Heart left ventricle (tissue), 16 donors: ENCODE data around the gene IGFL2. TPM values are rescaled to one million over a fixed set of nuclear protein-coding genes. Genes with fewer than 3 reads are reported as not detected.
"Not testable (repeated sequence)": the region's sequence is repeated elsewhere in the genome, so short reads cannot be mapped to it uniquely, and the experiment has no call there.

Experiments used
- ATAC-seq, 4 donors: fragments of 200-7000 bp; cut with Tn5 transposase; one replicate each; pipeline ENCODE4 v1.9.1; 2020 to 2022; ENCODE audit warnings: moderate library complexity in 4 of 4, mild to moderate bottlenecking in 3 of 4, moderate number of reproducible peaks in 1 of 4
- DNase-seq, 5 donors: peaks; one replicate each; pipeline ENCODE4 v3.0.0-alpha.2; 2020
- H3K27ac ChIP-seq, 12 donors: fragments of 200-600 bp; sonication (generic) in 4 of 12; one replicate each; pipeline versions ENCODE4 v1.5.0 to v1.8.0; 2016 to 2022; ENCODE audit warnings: mild to moderate bottlenecking in 2 of 12
- H3K27me3 ChIP-seq, 9 donors: fragments of 200-600 bp; sonication (generic) in 2 of 9; one replicate each; pipeline versions ENCODE4 v1.5.1 to v1.8.0; 2016 to 2022; ENCODE audit warnings: mild to moderate bottlenecking in 3 of 9
- H3K36me3 ChIP-seq, 9 donors: fragments of 200-600 bp; sonication (generic) in 2 of 9; one replicate each; pipeline versions ENCODE4 v1.5.0 to v1.8.0; 2018 to 2022; ENCODE audit warnings: mild to moderate bottlenecking in 2 of 9
- H3K4me1 ChIP-seq, 12 donors: fragments of 200-600 bp; sonication (generic) in 4 of 12; one replicate each; pipeline versions ENCODE4 v1.5.0 to v1.8.0; 2016 to 2022; ENCODE audit warnings: mild to moderate bottlenecking in 3 of 12
- H3K4me3 ChIP-seq, 12 donors: fragments of 200-600 bp; sonication (generic) in 4 of 12; one replicate each; pipeline versions ENCODE4 v1.5.0 to v1.8.0; 2017 to 2022; ENCODE audit warnings: mild to moderate bottlenecking in 9 of 12, moderate library complexity in 4 of 12
- H3K9me3 ChIP-seq, 12 donors: fragments of 200-600 bp; sonication (generic) in 4 of 12; one replicate each; pipeline versions ENCODE4 v1.5.0 to v1.8.0; 2016 to 2022; ENCODE audit warnings: mild to moderate bottlenecking in 1 of 12
- POLR2A ChIP-seq, 2 donors: fragments of 450-650 bp; IDR thresholded peaks; one replicate each; pipeline ENCODE4 v1.6.1; 2017; ENCODE audit warnings: antibody characterized with exemption in 2 of 2, mild to moderate bottlenecking in 2 of 2, moderate library complexity in 2 of 2
- WGBS, 4 donors: extraction: QIAGEN DNeasy Blood & Tissue Kit in 2 of 4; methylation state at CpG; one replicate each; pipeline versions ENCODE4 v1.1.5 to v1.1.7; 2013 to 2018; 5-methylcytosine and 5-hydroxymethylcytosine counted together
- intact Hi-C, 10 donors: fragments of 100-400 bp; cut with DNase I; formaldehyde crosslinking; loops; one replicate each; pipeline versions ENCODE4 v1.11.1 to v1.14.2; 2022
- polyA plus RNA-seq, 2 donors: library from polyadenylated mRNA; stranded (reverse); fragments of 200-250 nt; gene quantifications; one replicate each; pipeline ENCODE4 v1.2.3, GENCODE V29; 2013
- total RNA-seq, 9 donors: library from RNA; depleted of rRNA in 2 of 9; stranded (reverse); fragments of >200 nt in 2 of 9; fragmentation: NEBNext Ultra II Directional in 3 of 9; extraction: Animal tissue kit (Norgen Biotek cat#: 25700) in 3 of 9; gene quantifications; one replicate each; pipeline versions ENCODE4 v1.1.0 to v1.2.4, GENCODE V29; 2016 to 2023
- TF ChIP-seq, protein P1 (sequence below), 12 donors: fragments of 200-600 bp; sonication (generic) in 4 of 12; IDR thresholded peaks; one replicate each; pipeline versions ENCODE4 v1.5.0 to v1.8.0; 2018 to 2022; ENCODE audit warnings: antibody characterized with exemption in 12 of 12, mild to moderate bottlenecking in 5 of 12
- donor health status: ischemic (EF 13 %, LVEDD 7.1; RV severe dilation, severe dysfunction).
- donor health status: healthy with polysubstance abuse.
- donor health status: DM: no; HTN: yes; CAD: no.
- donor health status: DM: no; HTN: no; CAD: no.
- donor health status: ischemic (EF 25% LVEDD 6.9; RV normal size, moderate dysfunction).
- donor health status: ischemic (EF 25% LVEDD 5.7; RV mildly dilated, moderate dysfunction).
- donor health status: healthy.
- donor health status: DM: yes; HTN: yes; CAD: no.
- donor health status: ischemic (EF 35%, LVEDD 5.7; RV mildly dilated, moderate dysfunction).
- donor health status: nonischemic (EF 11% LVEDD 7.7; RV severe dilation, severe dysfunction).
- donor health status: DM: yes; HTN: yes; CAD: no.
- donor health status: PGD.
- donor health status: ischemic (EF 29% LVEDD 5.4; RV normal size, mild dysfunction).
- donor health status: nonischemic (EF 23%, LVEDD 6.1; RV moderate dilation, normal function).

IGFL2 gene
- total and polyA plus RNA-seq, 11 donors: 1.4 TPM; not detected in 10

DNA sequence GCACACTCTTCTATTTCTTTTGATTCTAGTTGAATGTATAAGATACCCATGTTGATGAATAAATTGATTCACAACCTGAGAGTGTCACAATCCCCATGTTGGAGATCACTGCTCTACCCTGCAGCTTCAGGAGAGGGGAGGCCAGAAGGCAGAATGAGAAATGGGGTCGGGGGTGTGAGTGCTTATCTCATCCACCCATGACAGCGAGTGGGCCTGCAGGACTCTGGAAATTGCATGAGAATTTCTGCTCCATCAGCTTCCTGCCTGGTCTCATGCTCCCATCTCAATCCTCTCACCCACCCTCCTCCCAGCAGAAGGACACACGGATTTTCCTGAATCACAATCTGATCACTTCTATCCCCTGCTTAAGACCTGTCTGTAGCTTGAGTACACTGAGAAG is 58.6 kb downstream of the IGFL2 start:
- H3K9me3 ChIP-seq: no peaks in the 10 kb centered on the region
- no peak overlapping the region for H3K27ac ChIP-seq
- intact Hi-C loops: no loop called here
- peaks cover 0 to 20% (median 8%) of the 10 kb centered on the region in 12 donors for H3K4me1 ChIP-seq
- no peaks in the 10 kb centered on the region for H3K36me3 ChIP-seq
- WGBS, 4 donors: 61 to 75% (median 70%) methylated on average over 3 of the region's 3 CpGs
- TF ChIP-seq, protein P1, sequence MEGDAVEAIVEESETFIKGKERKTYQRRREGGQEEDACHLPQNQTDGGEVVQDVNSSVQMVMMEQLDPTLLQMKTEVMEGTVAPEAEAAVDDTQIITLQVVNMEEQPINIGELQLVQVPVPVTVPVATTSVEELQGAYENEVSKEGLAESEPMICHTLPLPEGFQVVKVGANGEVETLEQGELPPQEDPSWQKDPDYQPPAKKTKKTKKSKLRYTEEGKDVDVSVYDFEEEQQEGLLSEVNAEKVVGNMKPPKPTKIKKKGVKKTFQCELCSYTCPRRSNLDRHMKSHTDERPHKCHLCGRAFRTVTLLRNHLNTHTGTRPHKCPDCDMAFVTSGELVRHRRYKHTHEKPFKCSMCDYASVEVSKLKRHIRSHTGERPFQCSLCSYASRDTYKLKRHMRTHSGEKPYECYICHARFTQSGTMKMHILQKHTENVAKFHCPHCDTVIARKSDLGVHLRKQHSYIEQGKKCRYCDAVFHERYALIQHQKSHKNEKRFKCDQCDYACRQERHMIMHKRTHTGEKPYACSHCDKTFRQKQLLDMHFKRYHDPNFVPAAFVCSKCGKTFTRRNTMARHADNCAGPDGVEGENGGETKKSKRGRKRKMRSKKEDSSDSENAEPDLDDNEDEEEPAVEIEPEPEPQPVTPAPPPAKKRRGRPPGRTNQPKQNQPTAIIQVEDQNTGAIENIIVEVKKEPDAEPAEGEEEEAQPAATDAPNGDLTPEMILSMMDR (IDR thresholded peaks at IDR 0.05): no peak
- TF ChIP-seq POLR2A (IDR thresholded peaks at IDR 0.05): no peak
- peaks cover 0 to 3% (median 0%) of the 10 kb centered on the region in 9 donors for H3K27me3 ChIP-seq
- ATAC-seq (no peak), DNase-seq (no peak)
- no peak overlapping the region for H3K4me3 ChIP-seq

DNA sequence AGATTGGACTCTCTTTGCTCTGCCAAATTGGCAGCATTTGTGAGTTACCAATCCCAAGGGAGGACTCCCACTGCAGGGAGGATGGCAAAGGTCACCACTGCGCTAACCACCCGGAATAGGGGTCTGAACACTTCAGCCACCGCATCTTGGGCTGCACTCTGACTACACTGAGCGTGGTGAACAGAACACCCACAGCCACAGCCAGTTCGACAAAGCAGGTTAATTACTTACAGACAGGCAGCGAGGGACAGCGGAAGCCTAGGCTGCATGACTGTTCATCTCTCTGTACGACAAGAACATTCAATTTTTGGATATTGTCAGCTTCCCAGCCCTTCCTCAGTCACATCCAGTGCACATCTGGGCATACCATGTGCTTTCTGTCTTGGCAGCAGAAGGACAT is 59.8 kb downstream of the IGFL2 start:
- DNase-seq, H3K27ac ChIP-seq, intact Hi-C loops, ATAC-seq, H3K9me3 ChIP-seq, H3K36me3 ChIP-seq, H3K27me3 ChIP-seq, H3K4me3 ChIP-seq: not testable (repeated sequence)
- WGBS, 4 donors: 80 to 94% (median 86%) methylated on average over 5 to 8 of the region's 8 CpGs
- H3K4me1 ChIP-seq: peaks cover 0 to 20% (median 9%) of the 10 kb centered on the region in 12 donors

DNA sequence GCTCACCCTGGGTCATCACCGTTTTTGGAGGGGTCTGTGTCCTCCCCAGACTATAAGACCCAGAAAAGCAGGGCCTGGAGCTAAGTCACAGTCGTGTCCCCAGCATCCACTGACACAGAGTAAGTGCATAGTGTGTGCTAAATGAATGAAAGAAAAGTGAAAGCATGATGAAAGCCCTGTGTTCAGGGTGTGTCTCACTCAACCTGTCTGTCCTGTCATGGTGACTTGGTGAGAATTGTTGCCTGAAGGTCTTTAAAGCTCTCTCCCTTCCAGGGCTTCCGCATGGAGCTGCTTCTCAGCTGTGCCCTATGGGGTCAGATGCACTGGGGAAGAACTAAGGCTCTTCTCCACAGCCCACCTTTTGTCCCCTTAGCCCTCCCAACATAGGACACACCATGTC is 61.0 kb downstream of the IGFL2 start:
- H3K36me3 ChIP-seq: no peaks in the 10 kb centered on the region
- intact Hi-C loops: no loop called here
- H3K27me3 ChIP-seq: no peaks in the 10 kb centered on the region
- 71 to 78% (median 76%) methylated on average over 3 of the region's 3 CpGs for WGBS, 4 donors
- no peaks in the 10 kb centered on the region for H3K9me3 ChIP-seq
- no peak for DNase-seq
- ATAC-seq: no peak
- H3K4me1 ChIP-seq: peaks cover 0 to 20% (median 9%) of the 10 kb centered on the region in 12 donors
- H3K4me3 ChIP-seq: no peak overlapping the region
- H3K27ac ChIP-seq: no peak overlapping the region
- no peak for TF ChIP-seq POLR2A (IDR thresholded peaks at IDR 0.05)
- TF ChIP-seq, protein P1 (IDR thresholded peaks at IDR 0.05): no peak

DNA sequence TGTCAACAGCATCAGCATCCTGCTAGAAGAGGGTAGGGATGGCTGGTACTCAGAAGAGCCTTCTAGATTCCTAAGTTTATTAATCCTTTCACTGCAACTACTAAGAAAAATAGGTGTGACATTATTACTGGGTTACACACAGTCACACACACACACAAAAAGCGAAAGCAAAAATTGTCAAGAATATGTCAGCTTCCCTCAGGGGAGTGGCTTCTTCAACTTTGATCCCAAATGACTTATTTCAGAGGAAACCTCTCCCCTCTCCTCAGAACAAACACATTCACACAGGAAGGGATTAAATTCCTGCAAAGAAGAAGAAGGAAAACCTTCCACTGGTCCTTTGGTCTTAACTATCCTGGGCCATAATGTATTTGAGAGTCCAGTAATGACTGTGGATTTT is 61.4 kb downstream of the IGFL2 start:
- TF ChIP-seq, protein P1 (IDR thresholded peaks at IDR 0.05): no peak
- no peak for TF ChIP-seq POLR2A (IDR thresholded peaks at IDR 0.05)
- peaks cover 0 to 20% (median 9%) of the 10 kb centered on the region in 12 donors for H3K4me1 ChIP-seq
- H3K4me3 ChIP-seq: no peak overlapping the region
- no peaks in the 10 kb centered on the region for H3K27me3 ChIP-seq
- intact Hi-C loops: no loop called here
- DNase-seq: no peak
- no peak overlapping the region for H3K27ac ChIP-seq
- H3K9me3 ChIP-seq: no peaks in the 10 kb centered on the region
- 65 to 81% (median 76%) methylated on average over 1 of the region's 1 CpG for WGBS, 4 donors
- no peak for ATAC-seq
- no peaks in the 10 kb centered on the region for H3K36me3 ChIP-seq

DNA sequence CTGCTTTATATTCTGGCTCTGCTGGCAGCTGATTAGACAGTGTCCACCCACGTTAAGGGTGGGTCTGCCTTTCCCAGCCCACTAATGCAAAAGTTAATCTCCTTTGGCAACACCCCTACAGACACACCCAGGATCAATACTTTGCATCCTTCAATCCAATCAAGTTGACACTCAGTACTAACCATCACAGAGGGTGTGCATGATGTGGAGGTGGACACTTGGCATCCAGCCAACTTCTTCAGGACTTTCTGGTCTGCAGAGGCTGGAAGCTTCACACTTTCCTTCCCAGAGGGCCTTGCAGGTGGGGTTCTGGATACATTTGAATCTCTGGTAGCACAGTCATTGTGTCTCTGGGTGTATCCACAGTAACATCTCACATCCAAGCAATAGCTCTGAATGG is 62.6 kb downstream of the IGFL2 start:
- intact Hi-C loops: no loop called here
- Histone ChIP-seq H3K4me3 (no peak overlapping the region), H3K27me3 (no peaks in the 10 kb centered on the region), H3K9me3 (no peaks in the 10 kb centered on the region), H3K4me1 (peaks cover 0 to 20% (median 9%) of the 10 kb centered on the region in 12 donors), H3K27ac (no peak overlapping the region), H3K36me3 (no peaks in the 10 kb centered on the region)
- no peak for DNase-seq
- WGBS, 4 donors: 41 to 50% (median 47%) methylated on average over 1 of the region's 1 CpG
- no peak for ATAC-seq
- TF ChIP-seq, protein P1 (IDR thresholded peaks at IDR 0.05): no peak
- no peak for TF ChIP-seq POLR2A (IDR thresholded peaks at IDR 0.05)
